Hypothalamus (tissue), 51 donors: ENCODE results near the gene PDZRN4.
"Not testable (repeated sequence)": the region's sequence is repeated elsewhere in the genome, so short reads cannot be mapped to it uniquely, and the experiment has no call there.

Experiments
- DNase-seq, 51 donors: peaks; one replicate each; lab custom pipeline; 2025; lab: John Stamatoyannopoulos, UW

PDZRN4 gene

GRCh38 chr12:41536813-41537490, 348.8 kb downstream of the PDZRN4 start:
- no peak for DNase-seq

GRCh38 chr12:41537522-41537921, 349.4 kb downstream of the PDZRN4 start:
- DNase-seq = no peak

GRCh38 chr12:41545761-41546160, 357.6 kb downstream of the PDZRN4 start:
- no peak for DNase-seq

- DNase-seq = not testable (repeated sequence)
These were observed 359.0 kb downstream of the PDZRN4 start for GRCh38 chr12:41547071-41547470.

- no peak for DNase-seq
These were observed 360.8 kb downstream of the PDZRN4 start for GRCh38 chr12:41548926-41549325.

- DNase-seq = no peak
These were observed 364.5 kb downstream of the PDZRN4 start for GRCh38 chr12:41552588-41552987.

- no peak for DNase-seq
These were observed 368.1 kb downstream of the PDZRN4 start for GRCh38 chr12:41556176-41556575.

- DNase-seq = no peak
These were observed 369.2 kb downstream of the PDZRN4 start for GRCh38 chr12:41557344-41557743.

GRCh38 chr12:41558671-41559070, 370.6 kb downstream of the PDZRN4 start:
- no peak for DNase-seq

- no peak for DNase-seq
These were observed 374.9 kb downstream of the PDZRN4 start for GRCh38 chr12:41563051-41563450.

- DNase-seq = no peak
These were observed 376.7 kb downstream of the PDZRN4 start for GRCh38 chr12:41564816-41565215.

GRCh38 chr12:41566703-41567102, 378.6 kb downstream of the PDZRN4 start:
- DNase-seq = no peak

GRCh38 chr12:41573445-41573844, 385.3 kb downstream of the PDZRN4 start:
- DNase-seq = no peak

- DNase-seq = no peak
These were observed 388.8 kb downstream of the PDZRN4 start for GRCh38 chr12:41576925-41577324.

- DNase-seq = no peak
These were observed 389.9 kb downstream of the PDZRN4 start for GRCh38 chr12:41577995-41578394.

GRCh38 chr12:41585784-41586183, 397.7 kb downstream of the PDZRN4 start:
- DNase-seq = no peak

GRCh38 chr12:41587574-41587973, 399.5 kb downstream of the PDZRN4 start:
- DNase-seq = no peak

GRCh38 chr12:41589878-41590277, 401.8 kb downstream of the PDZRN4 start:
- DNase-seq = no peak

- no peak for DNase-seq
These were observed 408.1 kb downstream of the PDZRN4 start for GRCh38 chr12:41596190-41596589.

- no peak for DNase-seq
These were observed 416.7 kb downstream of the PDZRN4 start for GRCh38 chr12:41604830-41605229.

- peak in 1 of 51 donors; percentile 40 for DNase-seq
These were observed 417.6 kb downstream of the PDZRN4 start for GRCh38 chr12:41605545-41606305.
